Right lung (tissue), 5 donors: Measurements from ENCODE around the gene RAC2. TPM values are rescaled to one million over a fixed set of nuclear protein-coding genes. Genes with fewer than 3 reads are reported as not detected.

Experiments used
- DNase-seq, 2 donors: peaks; one replicate each; pipeline ENCODE4 v3.0.0-alpha.2; 2013
- polyA plus RNA-seq, 5 donors: library from polyadenylated mRNA; unstranded; fragments of 120-200 nt; gene quantifications; one replicate each; pipeline versions ENCODE4 v1.2.1 to v1.2.3, GENCODE V29; 2013; ENCODE audit warnings: inconsistent platforms in 1 of 5, low replicate concordance in 1 of 5; ENCODE audit not compliant: insufficient read length in 5 of 5, insufficient read depth in 1 of 5

RAC2 gene
- polyA plus RNA-seq, 5 donors, result 6.7 to 11.6 (median 8.1) TPM

DNA sequence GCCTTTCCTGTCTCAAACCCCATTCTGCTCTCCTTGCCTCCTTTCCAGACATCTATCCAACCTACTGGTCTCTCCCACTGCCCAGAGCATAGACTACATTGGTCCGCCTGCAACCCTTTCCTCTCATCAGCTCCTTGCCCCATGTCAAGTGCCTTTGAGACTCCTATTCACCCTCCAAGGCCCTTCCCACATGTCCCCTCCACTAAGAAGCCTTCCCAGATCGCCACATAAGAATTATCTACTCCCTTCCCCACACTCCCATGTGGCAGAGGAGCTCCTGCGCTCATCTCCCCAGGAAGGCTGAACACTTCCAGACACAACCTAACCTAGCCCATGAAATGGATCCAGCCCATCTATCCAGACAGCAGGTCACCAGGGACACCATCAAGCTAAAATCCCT lies 66.3 kb downstream of the RAC2 start:
- no peak for DNase-seq

- DNase-seq, result no peak
These were observed 66.8 kb downstream of the RAC2 start for GRCh38 chr22:37177221-37177620.

- DNase-seq, result peak; percentile 81 to 84
These were observed 67.5 kb downstream of the RAC2 start for GRCh38 chr22:37176464-37177061.

GRCh38 chr22:37175414-37176281 lies 68.4 kb downstream of the RAC2 start:
- DNase-seq, result no peak

Other genes with a start within 250 kb of the RAC2 start
- gene TST, start 224.8 kb downstream of the RAC2 start, polyA plus RNA-seq, result 10 to 100 TPM; 13.8 to 31.4 (median 17.4) TPM
- gene MPST, start 224.5 kb downstream of the RAC2 start, polyA plus RNA-seq, result 10 to 100 TPM; 33.7 to 82.8 (median 47.3) TPM
- 10 to 100 TPM; 24.5 to 38.0 (median 27.3) TPM for gene KCTD17, start 192.5 kb downstream of the RAC2 start, polyA plus RNA-seq
- under 1 TPM; 0.36 to 0.79 (median 0.61) TPM for gene TMPRSS6, start 134.6 kb downstream of the RAC2 start, polyA plus RNA-seq
- gene IL2RB, start 94.4 kb downstream of the RAC2 start, polyA plus RNA-seq, result 1 to 10 TPM; 1.9 to 3.2 (median 2.3) TPM
- gene C1QTNF6, start 56.0 kb downstream of the RAC2 start, polyA plus RNA-seq, result 10 to 100 TPM; 24.5 to 25.0 (median 24.9) TPM
- gene SSTR3, start 31.8 kb downstream of the RAC2 start, polyA plus RNA-seq, result under 1 TPM; 0.05 to 0.10 (median 0.08) TPM
- gene CYTH4, start 38.2 kb upstream of the RAC2 start, polyA plus RNA-seq, result 1 to 10 TPM; 4.5 to 6.0 (median 5.2) TPM
- 1 to 10 TPM in 3 of 5 donors, under 1 TPM in 2; 0.51 to 2.0 (median 1.3) TPM for gene ELFN2, start 183.2 kb upstream of the RAC2 start, polyA plus RNA-seq
- 10 to 100 TPM; 13.5 to 25.9 (median 20.4) TPM for gene MFNG, start 242.1 kb upstream of the RAC2 start, polyA plus RNA-seq